T47D (cell line): ENCODE measurements around the gene TMED6.
"Not testable (repeated sequence)": the region's sequence is repeated elsewhere in the genome, so short reads cannot be mapped to it uniquely, and the experiment has no call there.

Experiments used
- DNase-seq, 2 experiments: peaks; one replicate each; pipeline versions ENCODE4 v3.0.0 to v3.0.0-alpha.2; 2011 to 2012; ENCODE audit warnings: low read depth in 1 of 2, low spot score in 1 of 2
- JUND ChIP-seq: IDR thresholded peaks from 2 replicates; pipeline ENCODE4 v1.6.1; 2012; ENCODE audit warnings: low read depth
- in situ Hi-C: cut with HindIII; loops from 2 replicates; pipeline ENCODE4 v1.10.0; 2016; ENCODE audit warnings: low sequenced_read_pairs, low pct_unique_long_range_greater_than_20kb

Gene TMED6

GRCh38 chr16:69376393-69377059, 24.9 kb upstream of the TMED6 start:
- no peak for TF ChIP-seq JUND
- in situ Hi-C loops: no loop called here
- DNase-seq: no peak

- in situ Hi-C loops: no loop called here
- no peak for DNase-seq
- TF ChIP-seq JUND: no peak
Observed at GRCh38 chr16:69373019-69373418, 21.4 kb upstream of the TMED6 start.

- in situ Hi-C loops: no loop called here
- no peak for TF ChIP-seq JUND
- no peak for DNase-seq
Observed at GRCh38 chr16:69371564-69371963, 20.0 kb upstream of the TMED6 start.

DNA sequence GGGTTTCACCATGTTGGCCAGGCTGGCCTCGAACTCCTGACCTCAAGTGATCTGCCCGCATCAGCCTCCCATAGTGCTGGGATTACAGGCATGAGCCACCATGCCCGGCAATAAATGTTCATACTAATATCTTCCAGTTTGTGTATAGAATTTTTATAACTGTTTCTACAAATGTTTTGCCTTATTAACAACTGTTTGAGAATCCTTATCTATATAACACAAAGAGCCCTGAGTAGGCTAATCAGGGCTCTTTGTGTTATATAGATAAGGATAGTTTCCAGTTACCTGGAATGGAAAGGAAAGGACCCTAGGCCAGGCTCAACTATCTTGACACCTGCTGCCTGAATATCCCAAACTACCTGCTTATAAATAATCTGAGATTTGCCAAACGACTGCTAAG, 17.3 kb upstream of the TMED6 start:
- DNase-seq: no peak
- no peak for TF ChIP-seq JUND
- in situ Hi-C loops: no loop called here

DNA sequence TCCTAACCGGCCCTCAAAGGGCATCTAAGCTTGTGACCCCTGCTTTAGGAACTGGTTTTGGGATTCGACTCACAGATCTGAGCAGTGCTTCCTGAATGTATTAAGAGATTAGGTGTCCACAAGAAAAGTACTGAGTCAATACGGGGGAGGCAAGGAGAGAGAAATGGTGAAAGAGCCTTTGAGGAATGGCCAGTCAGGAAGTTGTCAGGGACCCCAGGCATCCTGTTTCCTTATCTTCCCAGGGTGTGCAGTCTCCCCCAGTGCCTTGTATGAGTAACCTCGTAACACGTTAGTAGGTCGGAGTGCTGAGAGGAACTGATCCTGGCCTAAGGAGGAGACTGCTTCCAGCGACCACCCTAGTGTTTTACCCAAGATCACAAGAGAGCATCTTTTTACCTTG, 16.4 kb upstream of the TMED6 start:
- in situ Hi-C loops: no loop called here
- DNase-seq: no peak
- no peak for TF ChIP-seq JUND

DNA sequence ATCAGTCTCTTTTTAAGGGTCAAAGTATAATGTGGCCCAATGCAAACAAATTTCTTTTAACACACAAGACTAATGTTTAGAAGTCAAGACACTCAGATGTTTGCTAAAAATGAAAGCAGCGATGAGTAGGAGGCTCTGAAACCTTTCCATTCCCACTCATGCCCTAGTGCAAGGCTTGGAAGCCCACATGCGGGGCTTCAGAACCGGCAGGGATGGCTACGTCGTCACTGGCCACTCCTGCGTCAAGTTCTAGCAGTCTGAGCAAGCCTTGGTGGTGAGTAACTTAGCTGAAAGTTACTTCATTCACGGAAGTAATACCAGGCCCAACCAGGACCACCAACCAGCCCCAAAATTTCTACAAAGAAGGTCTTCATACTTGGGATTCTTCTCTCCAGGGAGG, 14.8 kb upstream of the TMED6 start:
- in situ Hi-C loops: no loop called here
- no peak for TF ChIP-seq JUND
- no peak for DNase-seq

GRCh38 chr16:69365901-69366300, 14.3 kb upstream of the TMED6 start:
- in situ Hi-C loops: no loop called here
- no peak for DNase-seq
- no peak for TF ChIP-seq JUND

- no peak for TF ChIP-seq JUND
- DNase-seq: no peak
- in situ Hi-C loops: no loop called here
Observed at GRCh38 chr16:69364088-69364487, 12.5 kb upstream of the TMED6 start.

GRCh38 chr16:69363281-69363717, 11.7 kb upstream of the TMED6 start:
- no peak for TF ChIP-seq JUND
- in situ Hi-C loops: no loop called here
- DNase-seq: no peak

GRCh38 chr16:69360070-69360469, 8.5 kb upstream of the TMED6 start:
- in situ Hi-C loops: not testable (repeated sequence)

DNA sequence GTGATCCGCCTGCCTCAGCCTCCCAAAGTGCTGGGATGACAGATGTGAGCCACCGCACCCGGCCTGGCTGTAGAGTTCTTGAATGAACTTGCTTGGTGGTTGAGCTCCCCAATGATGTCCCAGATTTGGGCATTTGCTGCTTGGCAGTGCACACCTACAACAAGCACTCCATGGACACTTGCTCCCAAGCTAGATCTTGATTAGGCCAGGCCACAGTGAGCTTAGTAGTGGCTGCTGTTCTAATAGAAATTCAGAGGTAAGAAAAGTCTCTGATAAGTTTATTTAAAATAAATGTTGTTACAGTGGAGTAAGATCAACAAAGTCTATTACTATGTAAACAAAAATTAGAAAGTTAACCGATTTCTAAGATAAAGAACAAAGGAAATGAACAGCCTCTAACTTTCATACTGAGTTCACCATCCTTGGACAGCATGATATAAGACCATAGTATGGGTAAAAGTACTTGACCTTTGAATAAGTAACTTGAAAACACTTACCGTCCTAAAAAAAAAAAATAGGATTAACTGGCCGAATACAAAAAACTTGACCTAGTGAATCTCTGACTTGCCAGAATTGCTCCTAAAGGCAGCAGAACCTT, 951 bp downstream of the TMED6 start:
- DNase-seq: no peak
- TF ChIP-seq JUND: no peak
- in situ Hi-C loops: no loop called here

More at GRCh38 chr16:69360070-69360469, 8.5 kb upstream of the TMED6 start:
- DNase-seq: not testable (repeated sequence)

- no peak for DNase-seq
- in situ Hi-C loops: no loop called here
- no peak for TF ChIP-seq JUND
Observed at GRCh38 chr16:69349536-69349935, 2.0 kb downstream of the TMED6 start.

DNA sequence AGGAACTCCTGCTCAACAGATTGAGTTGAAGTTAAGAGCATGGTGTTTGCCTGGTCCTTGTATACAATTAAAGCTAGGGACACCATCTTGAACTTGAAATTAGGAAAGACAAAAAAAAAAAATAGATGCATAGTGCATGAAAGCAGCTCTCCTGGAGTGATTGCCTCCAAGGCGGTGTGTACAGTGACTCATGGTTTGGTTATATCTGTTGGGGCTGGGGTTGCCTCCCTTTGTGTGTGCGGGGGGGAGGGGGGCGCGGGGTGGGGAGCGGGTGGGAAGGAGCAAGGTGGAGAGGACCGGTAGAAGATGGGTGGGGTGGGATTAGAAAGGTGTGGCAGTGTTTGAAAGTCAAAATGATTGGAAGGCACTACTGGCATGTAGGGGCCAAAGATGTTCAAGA, 3.4 kb downstream of the TMED6 start:
- DNase-seq: no peak
- TF ChIP-seq JUND: no peak
- in situ Hi-C loops: no loop called here

DNA sequence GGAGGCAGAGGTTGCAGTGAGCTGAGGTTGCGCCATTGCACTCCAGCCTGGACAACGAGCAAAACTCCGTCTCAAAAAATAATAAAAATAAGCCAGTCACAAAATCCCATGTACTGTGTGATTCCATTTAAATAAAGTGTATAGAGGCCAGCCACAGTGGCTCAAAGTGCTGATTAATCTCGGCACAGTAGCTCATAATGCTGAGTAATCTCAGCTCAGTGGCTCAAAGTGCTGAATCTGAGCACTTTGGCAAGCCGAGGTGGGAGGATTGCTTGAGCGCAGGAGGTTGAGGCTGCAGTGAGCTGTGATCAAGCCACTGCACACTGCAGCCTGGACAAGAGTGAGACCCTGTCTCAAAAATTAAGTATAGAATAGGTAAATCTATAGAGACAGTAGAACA, 4.9 kb downstream of the TMED6 start:
- DNase-seq: no peak
- no peak for TF ChIP-seq JUND
- in situ Hi-C loops: no loop called here
